Measurements from ENCODE around the gene PDIA2. TPM values are rescaled to one million over a fixed set of nuclear protein-coding genes. Genes with fewer than 3 reads are reported as not detected.

Gene PDIA2
- total RNA-seq, 1 donor from 2014 or later: 0.96 TPM

DNA sequence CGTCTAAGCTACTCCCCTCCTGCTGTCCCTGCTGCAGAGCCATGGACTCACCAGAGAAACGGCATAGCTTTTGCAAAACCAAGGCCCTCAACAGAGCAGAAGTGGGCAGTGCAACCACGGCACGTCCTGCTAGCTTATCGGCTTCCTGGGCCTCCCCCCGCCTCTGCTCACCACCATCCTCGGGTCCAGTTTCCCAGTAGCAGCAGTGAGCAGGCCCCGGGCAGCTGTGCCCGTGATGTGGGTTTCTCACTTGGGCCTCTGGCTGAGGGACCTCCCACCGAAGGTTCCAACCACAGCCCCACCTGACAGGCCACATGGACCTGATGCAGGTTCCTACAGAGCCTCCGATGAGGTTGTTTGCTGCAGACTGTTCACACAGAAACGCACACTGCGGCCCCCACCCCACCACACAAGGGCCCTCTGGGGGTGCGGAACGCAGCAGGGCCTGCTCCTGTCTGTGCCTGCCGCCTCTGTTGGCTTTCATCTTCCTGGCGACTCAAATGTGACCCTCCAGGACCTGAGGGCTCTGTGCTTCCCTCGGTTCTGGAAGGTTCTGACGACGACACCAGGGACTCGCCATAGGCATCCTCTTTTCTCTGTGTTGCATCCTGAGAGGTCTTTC is 24.8 kb downstream of the PDIA2 start:
- intact Hi-C loops (cut with DNase I): no loop called here
- Histone ChIP-seq H3K27ac (no peak overlapping the region), H3K9me3 (no peaks in the 10 kb centered on the region), H3K4me1 (no peaks in the 10 kb centered on the region), H3K4me3 (no peak overlapping the region), H3K36me3 (peaks cover 44% of the 10 kb centered on the region), H3K27me3 (no peaks in the 10 kb centered on the region)
- peak; percentile 13 for ATAC-seq
- no peak for DNase-seq
- TF ChIP-seq, protein P1, sequence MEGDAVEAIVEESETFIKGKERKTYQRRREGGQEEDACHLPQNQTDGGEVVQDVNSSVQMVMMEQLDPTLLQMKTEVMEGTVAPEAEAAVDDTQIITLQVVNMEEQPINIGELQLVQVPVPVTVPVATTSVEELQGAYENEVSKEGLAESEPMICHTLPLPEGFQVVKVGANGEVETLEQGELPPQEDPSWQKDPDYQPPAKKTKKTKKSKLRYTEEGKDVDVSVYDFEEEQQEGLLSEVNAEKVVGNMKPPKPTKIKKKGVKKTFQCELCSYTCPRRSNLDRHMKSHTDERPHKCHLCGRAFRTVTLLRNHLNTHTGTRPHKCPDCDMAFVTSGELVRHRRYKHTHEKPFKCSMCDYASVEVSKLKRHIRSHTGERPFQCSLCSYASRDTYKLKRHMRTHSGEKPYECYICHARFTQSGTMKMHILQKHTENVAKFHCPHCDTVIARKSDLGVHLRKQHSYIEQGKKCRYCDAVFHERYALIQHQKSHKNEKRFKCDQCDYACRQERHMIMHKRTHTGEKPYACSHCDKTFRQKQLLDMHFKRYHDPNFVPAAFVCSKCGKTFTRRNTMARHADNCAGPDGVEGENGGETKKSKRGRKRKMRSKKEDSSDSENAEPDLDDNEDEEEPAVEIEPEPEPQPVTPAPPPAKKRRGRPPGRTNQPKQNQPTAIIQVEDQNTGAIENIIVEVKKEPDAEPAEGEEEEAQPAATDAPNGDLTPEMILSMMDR (IDR thresholded peaks at IDR 0.05): no peak

DNA sequence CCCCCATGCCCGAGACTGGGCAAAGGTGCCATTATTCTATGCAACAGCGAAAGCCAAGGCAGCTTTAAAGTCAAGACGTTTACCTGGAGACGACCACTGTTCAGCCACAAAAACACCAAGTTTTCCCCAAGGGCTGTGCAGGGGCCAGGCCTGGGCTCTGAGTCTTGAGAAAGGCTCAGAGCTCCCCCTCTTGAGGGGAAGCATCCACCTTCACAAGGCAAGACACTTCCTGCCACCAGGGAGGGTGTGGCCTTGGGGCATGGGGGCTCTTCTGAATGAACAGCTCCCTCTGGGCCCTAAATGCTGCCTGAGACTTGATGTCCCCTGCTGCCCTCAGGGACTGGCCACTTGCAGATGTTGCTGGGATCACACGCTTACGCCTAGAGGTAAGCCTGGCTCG is 26.5 kb downstream of the PDIA2 start:
- TF ChIP-seq, protein P1 (IDR thresholded peaks at IDR 0.05): no peak
- no peak for ATAC-seq
- H3K9me3 ChIP-seq: no peaks in the 10 kb centered on the region
- no peaks in the 10 kb centered on the region for H3K4me1 ChIP-seq
- no peak overlapping the region for H3K27ac ChIP-seq
- intact Hi-C loops (cut with DNase I): no loop called here
- no peak for DNase-seq
- H3K4me3 ChIP-seq: no peak overlapping the region
- no peaks in the 10 kb centered on the region for H3K27me3 ChIP-seq
- peaks cover 61% of the 10 kb centered on the region for H3K36me3 ChIP-seq

DNA sequence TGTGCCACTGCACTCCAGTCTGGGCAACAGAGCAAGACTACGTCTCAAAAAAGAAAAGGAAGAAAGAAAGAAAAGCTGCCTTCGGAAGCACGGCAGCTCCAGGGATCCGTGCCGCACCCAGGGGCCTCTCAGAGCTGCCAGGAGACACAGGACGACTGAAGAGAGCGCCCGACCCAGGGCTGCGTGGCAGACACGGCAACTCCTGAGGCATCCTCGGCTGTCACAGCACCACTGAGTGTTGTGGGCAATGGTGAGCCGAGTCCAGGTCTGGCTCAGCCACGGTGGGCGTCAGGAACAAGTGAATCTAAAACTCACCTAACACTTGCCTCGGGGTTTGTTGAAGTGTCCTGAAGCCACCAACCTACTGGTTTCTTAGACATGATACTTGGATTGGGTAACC is 28.8 kb downstream of the PDIA2 start:
- ATAC-seq (no peak), DNase-seq (no peak)
- intact Hi-C loops (cut with DNase I): no loop called here
- no peaks in the 10 kb centered on the region for H3K9me3 ChIP-seq
- H3K4me1 ChIP-seq: no peaks in the 10 kb centered on the region
- TF ChIP-seq, protein P1 (IDR thresholded peaks at IDR 0.05): no peak
- H3K27me3 ChIP-seq: no peaks in the 10 kb centered on the region
- H3K36me3 ChIP-seq: peaks cover 57% of the 10 kb centered on the region
- H3K27ac ChIP-seq: no peak overlapping the region
- no peak overlapping the region for H3K4me3 ChIP-seq

DNA sequence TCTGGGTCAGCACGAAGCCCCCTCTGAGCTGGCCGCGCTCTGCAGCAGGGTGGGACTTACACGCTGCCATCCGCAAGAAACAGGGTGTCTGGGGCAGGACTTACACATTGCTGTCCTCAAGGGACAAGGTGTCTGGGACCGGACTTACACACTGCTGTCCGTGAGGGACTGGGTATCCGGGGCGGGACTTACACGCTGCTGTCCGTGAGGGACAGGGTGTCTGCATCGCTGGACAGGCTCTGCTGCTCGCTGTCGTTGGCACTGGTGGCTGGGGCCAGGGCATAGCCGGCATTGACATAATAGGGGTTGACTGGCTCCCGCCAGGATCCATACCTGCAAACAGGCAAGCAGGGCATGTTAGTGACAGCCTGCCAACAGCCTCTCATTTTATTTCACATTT is 31.4 kb downstream of the PDIA2 start:
- Histone ChIP-seq H3K27me3 (no peaks in the 10 kb centered on the region), H3K4me3 (no peak overlapping the region), H3K36me3 (peaks cover 34% of the 10 kb centered on the region), H3K27ac (no peak overlapping the region), H3K4me1 (no peaks in the 10 kb centered on the region), H3K9me3 (no peaks in the 10 kb centered on the region)
- no peak for DNase-seq
- TF ChIP-seq, protein P1 (IDR thresholded peaks at IDR 0.05): no peak
- no peak for ATAC-seq
- intact Hi-C loops (cut with DNase I): no loop called here

DNA sequence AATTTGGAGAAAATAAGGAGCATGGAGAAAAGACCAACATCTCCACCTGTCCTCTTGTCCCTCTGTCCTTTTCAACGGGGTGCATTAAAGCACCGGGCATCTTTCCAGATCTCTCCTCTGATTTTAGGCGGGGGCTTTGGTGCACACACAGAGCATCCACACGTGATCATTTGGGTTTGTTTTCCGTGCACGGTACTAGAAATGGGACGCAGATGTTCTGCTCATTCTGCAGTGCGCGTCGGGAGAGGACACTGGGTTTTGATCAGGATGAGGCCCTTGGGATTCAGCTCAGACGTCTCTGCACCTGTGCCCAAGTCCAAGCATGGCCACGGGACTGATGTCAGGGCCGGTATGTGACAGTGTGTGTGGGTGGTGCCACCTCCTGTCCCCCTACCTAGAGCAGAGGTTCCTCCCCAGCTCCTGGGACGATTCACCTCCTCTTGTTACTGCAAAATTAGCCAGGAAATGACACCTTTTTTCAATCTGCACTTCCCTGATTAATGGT is 31.9 kb downstream of the PDIA2 start:
- TF ChIP-seq, protein P1 (IDR thresholded peaks at IDR 0.05): no peak
- no peaks in the 10 kb centered on the region for H3K9me3 ChIP-seq
- no peak overlapping the region for H3K4me3 ChIP-seq
- H3K36me3 ChIP-seq: peaks cover 30% of the 10 kb centered on the region
- H3K4me1 ChIP-seq: no peaks in the 10 kb centered on the region
- DNase-seq (no peak), ATAC-seq (no peak)
- intact Hi-C loops (cut with DNase I): no loop called here
- H3K27ac ChIP-seq: no peak overlapping the region
- no peaks in the 10 kb centered on the region for H3K27me3 ChIP-seq
